Psoas muscle (tissue), 8 donors: ENCODE results near the gene IQGAP2. TPM values are rescaled to one million over a fixed set of nuclear protein-coding genes. Genes with fewer than 3 reads are reported as not detected.
A peak's percentile ranks its signal among the peaks of the same experiment; 100 is the strongest.

Experiments
- ATAC-seq, 4 donors: fragments of 200-7000 bp; cut with Tn5 transposase; one replicate each; pipeline ENCODE4 v1.9.1; 2020; ENCODE audit warnings: moderate library complexity in 3 of 4, mild to moderate bottlenecking in 2 of 4
- DNase-seq, 2 donors: peaks; one replicate each; pipeline ENCODE4 v3.0.0-alpha.2; 2020
- H3K27ac ChIP-seq: fragments of 200-600 bp; one replicate; pipeline ENCODE4 v1.8.0; 2022
- H3K27me3 ChIP-seq, 3 donors: fragments of 200-600 bp in 1 of 3; one replicate each; pipeline versions ENCODE4 v1.6.1 to v1.8.0; 2013 to 2022; ENCODE audit warnings: low read length in 2 of 3, mild to moderate bottlenecking in 2 of 3, moderate library complexity in 1 of 3; ENCODE audit not compliant: insufficient read depth in 3 of 3
- H3K36me3 ChIP-seq, 2 donors: fragments of 200-600 bp in 1 of 2; one replicate each; pipeline versions ENCODE4 v1.6.1 to v1.8.0; 2013 to 2022; ENCODE audit warnings: low read depth in 1 of 2, mild to moderate bottlenecking in 1 of 2, moderate library complexity in 1 of 2; ENCODE audit not compliant: insufficient read depth in 1 of 2
- H3K4me1 ChIP-seq: fragments of 200-600 bp; one replicate; pipeline ENCODE4 v1.8.0; 2022
- H3K4me3 ChIP-seq: fragments of 200-600 bp; one replicate; pipeline ENCODE4 v1.8.0; 2022; ENCODE audit warnings: mild to moderate bottlenecking
- H3K9me3 ChIP-seq: fragments of 200-600 bp; one replicate; pipeline ENCODE4 v1.8.0; 2022
- WGBS, 3 donors: extraction: QIAGEN DNeasy Blood & Tissue Kit; methylation state at CpG; one replicate each; pipeline versions ENCODE4 v1.1.6 to v1.1.7; 2013; 5-methylcytosine and 5-hydroxymethylcytosine counted together
- intact Hi-C, 2 donors: fragments of 100-400 bp; cut with DNase I; formaldehyde crosslinking; loops; one replicate each; pipeline versions ENCODE4 v1.11.0 to v1.14.2; 2022
- polyA plus RNA-seq, 3 donors: library from polyadenylated mRNA; stranded (reverse); fragments of 200-250 nt; gene quantifications; one replicate each; pipeline ENCODE4 v1.2.3, GENCODE V29; 2013
- total RNA-seq, 4 donors: library from RNA; stranded (reverse); fragmentation: NEBNext Ultra II Directional in 2 of 4; extraction: Animal tissue kit (Norgen Biotek cat#: 25700) in 2 of 4; gene quantifications; one replicate each; pipeline versions ENCODE4 v1.2.1 to v1.2.4, GENCODE V29; 2021 to 2023
- TF ChIP-seq, protein P1 (sequence below): fragments of 200-600 bp; IDR thresholded peaks from one replicate; pipeline ENCODE4 v1.8.0; 2022; ENCODE audit warnings: antibody characterized with exemption
- donor health status: healthy with polysubstance abuse.
- donor health status: DM: no; HTN: no; CAD: no; lungs with moderate emphysema.
- donor health status: Bipolar disorder and iron deficiency.
- donor health status: healthy.
- donor health status: DM: yes; HTN: yes; CAD: no.
- donor health status: DM: no; HTN: no; CAD: no.
- donor health status: DM: no; HTN: no; CAD: no.
- donor health status: DM: yes; HTN: yes; CAD: no.

Gene IQGAP2
- total and polyA plus RNA-seq, 7 donors, result 0.52 to 4.3 (median 1.4) TPM

DNA sequence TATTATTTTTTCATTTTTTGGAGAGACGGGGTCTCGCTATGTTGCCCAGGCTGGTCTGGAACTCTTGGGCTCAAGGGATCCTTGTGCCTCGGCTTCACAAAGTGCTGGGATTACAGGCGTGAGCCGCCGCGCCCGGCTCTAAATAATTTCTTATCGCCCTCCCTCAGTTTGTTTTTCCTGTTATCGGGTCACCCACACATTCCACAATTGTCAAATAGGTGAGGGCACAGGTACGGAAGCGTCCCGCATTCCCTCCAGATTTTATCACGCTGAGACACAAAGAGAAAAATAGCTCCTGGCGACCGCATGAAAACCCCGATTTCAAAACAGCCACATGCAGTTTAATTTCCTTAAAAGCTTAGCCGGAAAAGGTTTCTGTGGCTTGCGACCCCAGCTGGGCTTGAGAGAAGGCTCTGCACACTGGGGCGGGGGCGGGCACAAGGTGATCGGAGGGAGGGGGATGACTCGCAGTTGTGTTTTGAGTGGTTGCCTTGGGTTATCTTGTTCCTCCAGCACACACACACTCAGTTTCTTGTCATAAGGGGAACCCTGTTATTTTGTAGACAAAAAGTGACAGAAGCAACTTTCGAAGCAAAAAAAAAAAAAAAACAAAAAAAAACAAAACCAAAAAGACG, 717 bp upstream of the IQGAP2 start:
- TF ChIP-seq, protein P1, sequence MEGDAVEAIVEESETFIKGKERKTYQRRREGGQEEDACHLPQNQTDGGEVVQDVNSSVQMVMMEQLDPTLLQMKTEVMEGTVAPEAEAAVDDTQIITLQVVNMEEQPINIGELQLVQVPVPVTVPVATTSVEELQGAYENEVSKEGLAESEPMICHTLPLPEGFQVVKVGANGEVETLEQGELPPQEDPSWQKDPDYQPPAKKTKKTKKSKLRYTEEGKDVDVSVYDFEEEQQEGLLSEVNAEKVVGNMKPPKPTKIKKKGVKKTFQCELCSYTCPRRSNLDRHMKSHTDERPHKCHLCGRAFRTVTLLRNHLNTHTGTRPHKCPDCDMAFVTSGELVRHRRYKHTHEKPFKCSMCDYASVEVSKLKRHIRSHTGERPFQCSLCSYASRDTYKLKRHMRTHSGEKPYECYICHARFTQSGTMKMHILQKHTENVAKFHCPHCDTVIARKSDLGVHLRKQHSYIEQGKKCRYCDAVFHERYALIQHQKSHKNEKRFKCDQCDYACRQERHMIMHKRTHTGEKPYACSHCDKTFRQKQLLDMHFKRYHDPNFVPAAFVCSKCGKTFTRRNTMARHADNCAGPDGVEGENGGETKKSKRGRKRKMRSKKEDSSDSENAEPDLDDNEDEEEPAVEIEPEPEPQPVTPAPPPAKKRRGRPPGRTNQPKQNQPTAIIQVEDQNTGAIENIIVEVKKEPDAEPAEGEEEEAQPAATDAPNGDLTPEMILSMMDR, result no peak
- H3K4me1 ChIP-seq, result no peaks in the 10 kb centered on the region
- no peaks in the 10 kb centered on the region for H3K36me3 ChIP-seq
- intact Hi-C loops, result no loop called here
- peak overlapping the region; percentile 69 for H3K4me3 ChIP-seq
- peaks cover 0 to 42% (median 2%) of the 10 kb centered on the region in 3 donors for H3K27me3 ChIP-seq
- WGBS, 3 donors, result 3% methylated on average over 25 of the region's 25 CpGs
- H3K9me3 ChIP-seq, result no peaks in the 10 kb centered on the region
- peak in 2 of 4 donors; percentile 41 to 52 for ATAC-seq
- peak; percentile 21 to 60 for DNase-seq
- H3K27ac ChIP-seq, result no peak overlapping the region

DNA sequence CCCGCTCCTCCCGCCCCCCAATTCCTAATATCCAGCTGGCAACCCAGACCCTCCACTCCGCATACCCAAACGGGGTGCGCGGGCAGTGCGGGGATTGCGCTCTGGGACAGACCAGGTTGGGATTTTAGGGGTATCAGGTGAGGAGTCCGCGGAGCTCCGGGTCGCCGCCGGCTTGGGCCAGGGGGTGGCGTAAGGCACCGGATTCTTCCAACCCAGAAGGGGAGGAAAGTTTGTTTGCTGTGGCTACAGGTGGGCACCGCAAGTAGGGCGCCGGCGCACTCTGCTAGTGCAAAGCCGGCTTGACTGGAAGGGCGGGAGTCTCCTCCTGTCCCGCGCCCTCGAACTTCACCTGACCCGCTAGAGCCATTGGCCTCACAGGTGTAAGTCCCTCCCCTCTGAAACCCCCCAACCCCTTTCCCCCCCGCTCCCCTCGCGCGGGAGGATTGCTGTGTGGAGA, 709 bp downstream of the IQGAP2 start:
- H3K27me3 ChIP-seq, result peaks cover 0 to 37% (median 2%) of the 10 kb centered on the region in 3 donors
- ATAC-seq (peak in 1 of 4 donors; percentile 10), DNase-seq (peak; percentile 25 to 53)
- WGBS, 3 donors, result 1 to 6% (median 3%) methylated on average over 21 to 30 of the region's 30 CpGs
- no peaks in the 10 kb centered on the region for H3K9me3 ChIP-seq
- H3K36me3 ChIP-seq, result no peaks in the 10 kb centered on the region
- intact Hi-C loops, result no loop called here
- no peaks in the 10 kb centered on the region for H3K4me1 ChIP-seq
- H3K4me3 ChIP-seq, result peak overlapping the region; percentile 69
- TF ChIP-seq, protein P1, result no peak
- no peak overlapping the region for H3K27ac ChIP-seq

DNA sequence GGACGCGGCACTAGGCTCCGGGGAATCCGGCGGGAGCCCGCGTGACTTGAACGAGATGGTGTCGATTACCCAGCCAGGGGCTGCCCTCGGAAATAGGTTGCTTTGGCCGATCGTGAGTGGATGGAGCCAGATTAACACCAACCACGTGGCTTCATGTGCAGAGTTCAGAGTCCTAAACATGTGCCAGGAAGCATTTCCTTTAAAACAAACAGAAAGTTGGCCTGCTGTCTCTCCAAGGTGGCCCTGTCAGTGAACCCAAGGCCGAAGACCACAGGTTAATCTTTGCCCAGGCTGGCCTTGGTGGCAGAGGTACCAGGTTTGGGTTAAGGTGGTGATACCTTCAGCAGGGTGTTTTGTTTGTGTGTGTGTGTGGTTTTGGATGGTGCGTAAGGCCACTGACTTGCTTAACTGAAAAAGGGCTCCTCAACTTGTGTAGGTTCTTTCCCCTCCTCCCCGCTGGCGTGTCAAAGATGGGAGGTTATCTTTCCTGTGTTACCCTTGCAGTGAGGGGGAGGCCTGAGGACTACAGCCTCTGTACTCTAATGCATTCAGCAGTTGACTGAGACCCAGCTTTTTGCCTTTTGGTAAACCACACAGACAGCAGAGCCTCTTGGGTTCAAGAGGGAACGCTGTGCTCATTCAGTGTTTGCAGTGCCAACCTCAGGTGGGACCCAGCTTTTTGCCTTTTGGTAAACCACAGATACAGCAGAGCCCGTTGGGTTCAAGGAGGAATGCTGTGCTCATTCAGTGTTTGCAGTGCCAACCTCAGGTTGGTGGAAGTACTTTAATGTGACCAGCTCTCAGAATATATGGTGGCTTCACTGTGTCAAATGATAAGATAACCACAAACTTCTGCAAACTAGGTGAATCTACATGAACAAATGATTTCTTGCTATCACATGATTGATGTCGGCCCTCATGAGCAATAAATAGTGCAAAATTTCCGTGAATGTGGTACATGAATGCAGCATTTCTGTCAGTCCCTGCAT, 1.4 kb downstream of the IQGAP2 start:
- ATAC-seq (peak in 1 of 4 donors; percentile 15), DNase-seq (no peak)
- no peaks in the 10 kb centered on the region for H3K4me1 ChIP-seq
- WGBS, 3 donors, result 27 to 31% (median 30%) methylated on average over 21 of the region's 21 CpGs
- TF ChIP-seq, protein P1, result no peak
- no peaks in the 10 kb centered on the region for H3K9me3 ChIP-seq
- intact Hi-C loops, result no loop called here
- no peaks in the 10 kb centered on the region for H3K36me3 ChIP-seq
- H3K4me3 ChIP-seq, result peak overlapping the region; percentile 69
- peaks cover 0 to 33% (median 2%) of the 10 kb centered on the region in 3 donors for H3K27me3 ChIP-seq
- no peak overlapping the region for H3K27ac ChIP-seq

DNA sequence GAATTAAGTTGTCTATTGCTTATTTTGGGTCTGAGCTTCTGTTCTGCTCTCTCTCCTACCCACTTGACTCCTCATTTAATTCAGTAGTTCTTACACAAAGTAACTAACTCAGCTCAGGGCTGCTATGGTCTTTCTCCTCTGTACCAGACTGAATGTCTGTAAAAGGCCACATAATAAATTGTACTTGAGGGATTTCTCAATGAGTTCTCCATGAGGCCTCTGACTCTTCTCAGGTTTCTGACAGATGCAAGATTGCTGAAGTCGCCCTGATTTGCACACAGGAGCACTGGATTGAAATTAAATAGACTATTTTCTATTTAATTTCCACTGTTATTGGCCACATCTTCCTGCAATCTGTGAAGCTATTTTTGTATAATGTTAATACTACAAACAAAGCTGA, 2.9 kb downstream of the IQGAP2 start:
- ATAC-seq, result no peak
- no peaks in the 10 kb centered on the region for H3K4me1 ChIP-seq
- intact Hi-C loops, result no loop called here
- H3K4me3 ChIP-seq, result no peak overlapping the region
- H3K9me3 ChIP-seq, result no peaks in the 10 kb centered on the region
- WGBS, 3 donors, result 23 to 37% (median 24%) methylated on average over 1 of the region's 1 CpG
- H3K36me3 ChIP-seq, result no peaks in the 10 kb centered on the region
- no peak overlapping the region for H3K27ac ChIP-seq
- no peak for DNase-seq
- peaks cover 0 to 27% (median 2%) of the 10 kb centered on the region in 3 donors for H3K27me3 ChIP-seq
- TF ChIP-seq, protein P1, result no peak
